OCI-LY7 (cell line): ENCODE results near the gene RRAGC.

ENCODE experiments used
- CTCF ChIP-seq: fragments of 200-600 bp; sonication (generic); conservative IDR thresholded peaks from 2 replicates; pipeline ENCODE4 v1.5.1; 2014; ENCODE audit warnings: mild to moderate bottlenecking, antibody characterized with exemption, low read length, moderate library complexity, mixed read lengths
- EZH2phosphoT487 ChIP-seq: fragments of 200-600 bp; sonication (generic); IDR thresholded peaks from 2 replicates; pipeline ENCODE4 v1.6.1; 2018; ENCODE audit warnings: low read depth, borderline replicate concordance, mild to moderate bottlenecking, mixed run types, antibody characterized with exemption, low read length, moderate library complexity, mixed read lengths

- no peak for TF ChIP-seq CTCF
- TF ChIP-seq EZH2phosphoT487: no peak
Observed at GRCh38 chr1:38791892-38792291, 67.7 kb downstream of the RRAGC start.
